IPS-18c (cell line): ENCODE results near the gene MARCHF5.

Source experiments
- H3K4me3 ChIP-seq: 2 replicates; pipeline ENCODE4 v1.7.0; 2013; ENCODE audit warnings: low read depth, mild to moderate bottlenecking, low read length, moderate library complexity; ENCODE audit not compliant: insufficient read depth
- H3K9me3 ChIP-seq: one replicate; pipeline ENCODE4 v1.6.1; 2013; ENCODE audit warnings: mild to moderate bottlenecking, low read length, moderate library complexity; ENCODE audit not compliant: control insufficient read depth, insufficient read depth

Gene MARCHF5, protein sequence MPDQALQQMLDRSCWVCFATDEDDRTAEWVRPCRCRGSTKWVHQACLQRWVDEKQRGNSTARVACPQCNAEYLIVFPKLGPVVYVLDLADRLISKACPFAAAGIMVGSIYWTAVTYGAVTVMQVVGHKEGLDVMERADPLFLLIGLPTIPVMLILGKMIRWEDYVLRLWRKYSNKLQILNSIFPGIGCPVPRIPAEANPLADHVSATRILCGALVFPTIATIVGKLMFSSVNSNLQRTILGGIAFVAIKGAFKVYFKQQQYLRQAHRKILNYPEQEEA

DNA sequence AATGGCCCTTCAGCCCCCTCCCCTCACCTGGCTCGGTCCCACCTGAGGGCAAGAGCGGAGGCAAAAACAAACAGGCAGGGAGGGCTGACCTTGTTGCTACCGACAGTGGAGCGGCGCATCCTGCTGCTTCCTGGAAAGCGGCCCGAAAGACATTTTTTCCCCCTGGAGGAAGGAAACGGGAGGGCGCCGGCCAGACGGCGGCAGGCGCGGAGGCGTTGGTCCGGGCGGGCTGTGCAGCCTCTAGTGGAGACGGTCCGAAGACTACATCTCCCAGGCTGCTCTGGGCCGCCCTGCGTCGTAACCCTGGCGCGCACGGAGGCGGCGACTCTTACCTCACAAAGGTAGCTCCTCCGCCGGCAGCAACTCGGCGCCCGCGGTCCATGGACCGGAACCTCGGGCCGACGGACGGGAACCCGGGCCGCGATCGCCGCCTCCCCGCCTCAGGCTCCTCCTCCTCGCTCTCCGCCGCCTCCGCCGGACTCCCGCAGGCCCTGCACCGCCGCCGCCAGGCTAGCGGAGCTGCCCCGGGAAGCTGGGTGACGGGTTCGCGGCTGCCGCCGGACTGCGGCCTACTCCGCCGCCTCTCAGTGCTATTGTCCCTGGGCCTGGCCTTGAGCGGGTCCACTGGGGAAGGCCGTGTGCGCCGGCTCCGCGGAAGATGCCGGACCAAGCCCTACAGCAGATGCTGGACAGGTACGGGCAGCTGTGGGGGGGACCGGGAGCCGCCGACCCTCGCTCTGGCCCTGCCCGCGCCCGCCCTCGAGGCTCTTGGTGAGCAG lies at the start of gene MARCHF5, which contains the start of gene CPEB3:
TSS of gene MARCHF5 (plus strand) at position 331 of the 779 bp plus-strand sequence. CDS start at position 659, 328 bp downstream.
TSS of gene CPEB3 (minus strand) at position 242 of the 779 bp plus-strand sequence. CDS start 50,728 bp downstream, outside the sequence.
- Histone ChIP-seq H3K4me3 (peak within 1 kb of the TSS; percentile 98), H3K9me3 (no peaks in the 10 kb centered on the region)

DNA sequence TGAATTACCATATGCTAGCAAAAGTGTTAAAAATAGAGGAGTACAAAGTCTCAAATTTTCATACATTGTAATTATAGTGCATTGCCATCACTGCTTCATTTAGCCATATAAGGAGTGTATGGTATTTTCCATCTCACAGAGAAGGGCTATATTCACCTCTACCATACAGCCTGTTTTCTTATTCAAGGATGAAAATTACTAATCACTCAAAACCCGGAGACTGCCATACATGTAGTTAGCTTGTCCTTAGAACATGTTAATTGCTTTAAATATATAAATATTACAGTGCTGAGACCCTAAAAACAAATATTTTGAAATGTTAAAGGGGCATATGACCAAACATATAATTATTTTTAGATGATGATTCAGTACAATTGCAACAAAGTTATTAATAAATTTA lies 49.5 kb upstream of the MARCHF5 start:
- no peak overlapping the region; the same call in 1 of the 2 replicates for H3K4me3 ChIP-seq
- H3K9me3 ChIP-seq, result peaks cover 2% of the 10 kb centered on the region

DNA sequence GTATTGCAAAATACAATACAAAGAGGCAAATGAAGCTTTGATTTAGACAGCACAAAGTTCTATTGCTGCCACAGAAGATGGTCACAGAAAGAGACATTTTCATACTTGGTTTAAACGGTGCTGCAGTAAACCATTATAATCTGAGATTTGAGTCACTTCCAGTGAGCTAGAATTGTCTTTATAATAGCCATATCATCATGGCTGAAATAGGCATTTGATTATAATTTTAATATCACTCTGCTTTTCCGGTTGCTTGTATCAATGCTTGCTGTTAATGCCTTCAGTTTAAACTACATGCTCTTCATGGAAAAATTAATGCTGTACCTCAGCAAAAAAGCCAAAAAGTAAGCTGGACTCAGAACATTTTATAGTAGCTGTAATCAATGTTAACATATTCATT lies 48.6 kb upstream of the MARCHF5 start:
- H3K9me3 ChIP-seq, result peaks cover 2% of the 10 kb centered on the region
- H3K4me3 ChIP-seq, result no peak overlapping the region

DNA sequence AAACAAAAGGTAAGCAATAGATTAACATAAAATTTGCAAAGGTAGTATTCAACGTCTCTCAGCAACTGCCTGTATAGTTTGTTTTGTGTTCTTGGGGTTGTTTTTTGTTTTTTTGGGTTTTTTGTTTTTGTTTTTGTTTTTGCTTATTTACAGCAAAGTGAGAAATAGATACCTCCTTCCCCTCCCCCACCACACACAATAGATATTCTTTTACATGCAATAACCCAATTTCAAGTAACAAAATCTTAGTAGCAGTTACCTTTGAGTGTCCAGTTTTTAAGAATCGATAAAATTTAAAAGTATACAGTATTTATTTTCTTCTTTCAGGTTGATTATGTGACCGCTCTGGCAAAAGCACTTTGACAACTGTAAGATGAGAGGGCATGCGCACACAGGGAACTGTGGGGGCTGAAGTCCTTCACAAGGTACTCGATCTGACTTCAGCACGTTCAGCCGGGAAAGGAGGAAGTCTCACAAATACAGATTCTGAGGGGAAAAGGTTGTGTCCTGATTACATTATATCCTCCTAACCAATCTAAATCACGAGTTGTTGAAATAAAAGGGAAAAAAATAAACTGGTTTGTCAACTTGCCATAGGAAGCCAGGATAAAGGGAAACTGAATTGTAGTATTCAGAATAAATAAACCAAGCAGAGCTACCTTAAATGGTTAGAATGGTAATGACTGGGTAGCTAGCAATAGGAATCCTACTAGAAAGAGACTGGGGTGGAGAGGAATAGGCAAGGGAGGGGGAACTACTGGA lies 47.9 kb upstream of the MARCHF5 start:
- H3K9me3 ChIP-seq, result peaks cover 2% of the 10 kb centered on the region
- no peak overlapping the region for H3K4me3 ChIP-seq

DNA sequence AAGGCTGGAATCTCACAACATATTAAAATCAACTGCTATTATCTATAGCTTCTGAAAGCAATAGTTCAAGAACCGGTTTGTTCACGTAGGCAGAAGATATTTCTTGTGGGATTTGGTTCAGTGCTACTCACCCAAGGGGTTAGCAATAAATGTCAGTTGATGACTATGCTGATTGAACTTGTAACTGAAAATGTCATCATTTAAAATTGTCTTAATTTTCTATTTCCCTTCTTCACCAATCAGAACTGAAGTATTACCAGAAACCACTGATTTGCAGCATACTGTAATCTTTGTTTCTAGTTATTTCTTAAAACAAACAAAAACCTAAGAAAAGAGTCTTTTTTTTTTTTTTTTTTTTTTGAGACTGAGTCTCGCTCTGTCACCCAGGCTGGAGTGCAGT lies 46.2 kb upstream of the MARCHF5 start:
- no peak overlapping the region for H3K4me3 ChIP-seq
- peaks cover 2% of the 10 kb centered on the region for H3K9me3 ChIP-seq

DNA sequence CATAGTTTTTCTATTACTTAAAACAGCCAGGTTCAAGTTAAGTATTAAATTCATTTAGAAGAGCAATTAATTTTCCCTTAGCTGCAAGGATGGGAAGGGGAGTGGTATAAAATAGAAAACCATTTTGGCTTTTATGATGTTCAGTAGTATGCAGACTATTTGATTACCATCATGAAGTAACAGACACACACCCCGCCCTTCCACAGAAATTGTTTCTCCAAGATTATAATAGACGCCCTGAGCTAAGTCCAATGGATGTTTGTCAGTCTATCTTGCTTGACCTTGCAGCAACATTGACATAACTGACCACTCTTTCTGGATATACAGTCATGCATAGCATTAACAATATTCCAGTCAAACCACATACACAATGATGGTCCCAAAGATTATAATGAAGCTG lies 42.4 kb upstream of the MARCHF5 start:
- Histone ChIP-seq H3K9me3 (peaks cover 2% of the 10 kb centered on the region), H3K4me3 (no peak overlapping the region)

DNA sequence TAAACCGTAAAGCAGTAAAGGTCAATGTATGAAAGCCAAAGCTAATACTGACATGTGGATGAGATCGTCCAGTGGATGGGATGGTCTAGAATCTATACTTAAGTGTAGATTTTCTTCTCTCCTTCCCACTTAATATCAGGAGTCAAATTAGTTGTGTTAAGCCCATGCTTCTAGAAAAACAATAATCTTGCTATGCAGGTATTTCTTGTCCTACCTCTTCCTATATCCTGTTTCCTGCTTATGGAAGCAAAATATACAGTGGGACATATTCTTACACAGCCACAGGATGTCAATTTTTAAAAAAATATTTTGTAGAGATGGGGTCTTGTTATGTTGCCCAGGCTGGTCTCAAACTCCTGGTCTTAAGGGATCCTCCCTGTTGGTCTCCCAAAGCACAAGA lies 27.6 kb upstream of the MARCHF5 start:
- H3K4me3 ChIP-seq, result no peak overlapping the region
- H3K9me3 ChIP-seq, result no peaks in the 10 kb centered on the region

DNA sequence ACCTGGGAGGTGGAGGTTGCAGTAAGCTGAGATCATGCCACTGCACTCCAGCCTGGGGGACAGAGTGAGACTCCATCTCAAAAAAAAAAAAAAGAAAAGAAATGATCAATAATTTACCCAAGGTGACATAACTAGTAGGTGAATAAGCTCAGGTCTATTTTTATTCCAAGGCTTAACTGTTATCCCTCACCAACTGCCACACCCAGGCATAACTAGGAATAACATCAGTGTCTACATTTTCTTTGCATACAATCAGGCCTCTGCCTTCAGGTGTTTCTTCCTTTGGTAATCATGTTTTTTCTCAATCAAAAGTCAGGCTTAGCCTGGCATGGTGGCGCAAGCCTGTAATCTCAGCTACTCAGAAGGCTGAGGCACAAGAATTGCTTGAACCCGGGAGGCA lies 26.7 kb upstream of the MARCHF5 start:
- H3K9me3 ChIP-seq, result no peaks in the 10 kb centered on the region
- no peak overlapping the region for H3K4me3 ChIP-seq

DNA sequence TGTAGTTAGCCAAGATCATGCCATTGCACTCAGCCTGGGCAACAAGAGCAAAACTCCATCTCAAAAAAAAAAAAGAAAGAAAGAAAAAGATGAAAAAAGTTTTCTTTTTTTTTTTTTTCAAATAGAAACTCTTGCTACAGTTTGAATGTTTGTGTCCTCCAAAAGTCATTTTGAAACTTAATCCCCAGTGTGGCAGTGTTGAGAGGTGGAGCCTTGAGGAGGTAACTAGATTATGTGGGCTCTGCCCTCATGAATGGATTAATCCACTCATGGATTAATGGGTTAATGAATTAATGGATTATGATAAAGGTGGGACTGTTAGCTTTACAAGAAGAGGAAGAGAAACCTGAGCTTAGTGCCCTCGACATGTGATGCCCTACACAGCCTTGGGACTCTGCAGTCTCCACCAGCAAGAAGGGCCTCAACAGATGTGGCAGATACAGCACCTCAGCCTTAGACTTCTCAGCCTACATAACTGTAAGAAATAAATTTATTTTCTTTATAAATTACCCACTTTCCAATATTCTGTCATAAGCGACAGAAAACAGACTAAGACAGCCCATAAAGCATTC lies 25.2 kb upstream of the MARCHF5 start:
- no peak overlapping the region for H3K4me3 ChIP-seq
- H3K9me3 ChIP-seq, result no peaks in the 10 kb centered on the region

DNA sequence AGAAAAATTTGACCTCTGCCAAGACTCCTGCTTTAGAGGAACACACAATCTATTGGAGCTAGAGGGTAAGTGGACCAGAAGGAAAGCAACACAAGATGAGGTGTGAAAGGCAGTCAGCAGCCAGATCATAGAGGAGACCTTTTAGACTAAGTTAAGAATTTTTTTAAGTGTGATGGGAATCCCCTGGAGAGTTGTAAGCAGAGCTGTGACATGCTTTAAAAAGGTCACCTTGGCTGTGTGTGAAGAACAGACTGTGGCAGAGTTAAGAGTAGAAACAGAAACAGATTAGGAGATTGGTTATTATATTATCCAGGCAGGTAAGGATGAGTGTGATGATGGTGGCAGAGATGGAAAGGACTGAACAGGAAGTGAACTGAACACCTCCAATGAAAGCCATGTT lies 23.6 kb upstream of the MARCHF5 start:
- H3K4me3 ChIP-seq, result no peak overlapping the region
- H3K9me3 ChIP-seq, result no peaks in the 10 kb centered on the region

DNA sequence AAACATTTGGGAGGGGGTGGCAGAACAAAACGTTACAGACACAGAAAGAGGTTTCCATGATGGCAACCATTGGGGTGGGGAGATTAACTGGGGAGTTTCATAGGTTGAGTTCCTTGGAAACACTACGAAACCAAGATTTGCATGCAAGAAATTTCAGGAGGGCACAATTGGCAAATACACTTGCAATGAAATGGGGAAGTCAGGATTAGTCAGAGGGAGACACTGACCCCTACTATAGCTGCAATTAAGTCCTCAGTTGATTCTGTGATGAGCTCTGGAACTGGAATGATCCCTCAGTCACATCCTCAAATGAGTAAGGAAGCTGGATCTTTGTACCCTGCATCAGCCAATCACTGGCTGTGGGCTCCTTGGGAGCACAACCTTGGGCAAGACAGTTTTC lies 22.2 kb upstream of the MARCHF5 start:
- no peaks in the 10 kb centered on the region for H3K9me3 ChIP-seq
- no peak overlapping the region for H3K4me3 ChIP-seq

DNA sequence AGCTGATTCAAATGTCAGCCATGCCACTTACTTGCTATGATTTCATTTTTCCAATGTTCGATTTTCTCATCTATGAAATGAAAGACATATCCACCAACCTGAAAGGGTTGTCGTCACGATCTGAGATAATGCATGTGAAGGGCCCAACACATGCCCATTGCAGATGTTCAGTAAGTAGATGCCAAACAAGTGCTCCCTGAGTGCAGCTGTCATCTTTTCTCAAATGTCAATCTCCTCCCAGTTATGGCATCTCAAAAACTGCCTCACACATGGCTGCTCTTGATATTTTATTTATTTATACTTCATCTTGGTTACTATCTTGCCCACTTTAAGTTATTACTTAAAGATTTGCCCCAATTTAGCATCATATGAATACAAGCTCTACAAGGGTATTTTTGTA lies 16.9 kb upstream of the MARCHF5 start:
- Histone ChIP-seq H3K9me3 (no peaks in the 10 kb centered on the region), H3K4me3 (no peak overlapping the region)

DNA sequence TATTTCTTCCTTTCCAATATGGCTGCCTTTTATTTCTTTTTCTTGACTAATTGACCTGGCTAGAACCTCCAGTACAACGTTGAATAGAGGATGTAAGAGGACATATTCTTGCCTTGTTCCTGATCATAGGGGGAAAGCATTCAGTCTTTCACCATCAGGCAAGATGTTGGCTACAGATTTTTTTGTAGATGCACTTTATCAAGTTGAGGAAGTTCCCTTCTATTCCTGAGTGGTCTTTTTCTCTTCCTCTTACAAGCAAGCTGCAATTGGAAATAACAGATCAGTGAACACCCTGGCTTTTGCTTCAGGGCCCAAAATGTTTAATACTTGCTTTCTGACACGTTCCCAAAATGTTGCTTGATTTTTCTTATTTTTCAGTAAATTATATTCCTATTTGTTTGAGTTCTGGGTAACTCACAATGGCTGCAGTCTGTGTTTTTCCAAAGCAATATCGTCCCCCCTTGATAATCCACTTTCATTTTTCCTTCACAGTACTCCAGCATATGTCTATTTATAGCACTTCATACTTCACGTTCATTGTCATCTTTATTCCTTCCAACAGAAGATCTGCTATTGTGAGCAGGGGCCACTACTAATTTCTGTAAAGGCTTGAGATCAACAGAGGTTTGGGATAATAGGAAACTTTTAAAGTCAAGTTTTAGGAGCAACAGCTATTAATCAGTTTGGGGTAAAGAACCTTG lies 11.8 kb upstream of the MARCHF5 start:
- no peaks in the 10 kb centered on the region for H3K9me3 ChIP-seq
- no peak overlapping the region for H3K4me3 ChIP-seq

DNA sequence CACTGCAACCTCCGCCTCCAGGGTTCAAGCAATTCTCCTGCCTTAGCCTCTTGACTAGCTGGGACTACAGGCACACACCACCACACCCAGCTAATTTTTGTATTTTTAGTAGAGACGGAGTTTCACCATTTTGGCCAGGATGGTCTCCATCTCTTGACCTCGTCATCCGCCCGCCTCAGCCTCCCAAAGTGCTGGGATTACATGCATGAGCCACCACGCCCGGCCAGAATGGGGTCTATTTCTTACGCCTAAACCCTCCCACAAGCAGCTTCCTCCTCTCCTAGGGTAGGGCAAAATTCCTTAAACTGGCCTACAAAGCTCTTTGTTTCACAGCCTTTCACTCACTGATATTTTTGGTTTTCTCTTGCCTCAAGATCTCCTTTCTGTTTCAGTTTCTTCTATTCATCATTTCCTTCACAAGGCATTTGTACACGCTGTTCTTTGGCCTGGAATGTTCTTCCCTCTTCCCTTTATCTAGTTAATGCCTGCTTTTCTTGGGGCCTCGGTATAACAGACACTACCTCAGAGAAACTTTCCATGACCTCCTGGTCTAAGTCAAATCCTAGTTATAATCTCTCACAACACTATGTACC lies 6.8 kb upstream of the MARCHF5 start:
- no peak overlapping the region for H3K4me3 ChIP-seq
- H3K9me3 ChIP-seq, result no peaks in the 10 kb centered on the region

DNA sequence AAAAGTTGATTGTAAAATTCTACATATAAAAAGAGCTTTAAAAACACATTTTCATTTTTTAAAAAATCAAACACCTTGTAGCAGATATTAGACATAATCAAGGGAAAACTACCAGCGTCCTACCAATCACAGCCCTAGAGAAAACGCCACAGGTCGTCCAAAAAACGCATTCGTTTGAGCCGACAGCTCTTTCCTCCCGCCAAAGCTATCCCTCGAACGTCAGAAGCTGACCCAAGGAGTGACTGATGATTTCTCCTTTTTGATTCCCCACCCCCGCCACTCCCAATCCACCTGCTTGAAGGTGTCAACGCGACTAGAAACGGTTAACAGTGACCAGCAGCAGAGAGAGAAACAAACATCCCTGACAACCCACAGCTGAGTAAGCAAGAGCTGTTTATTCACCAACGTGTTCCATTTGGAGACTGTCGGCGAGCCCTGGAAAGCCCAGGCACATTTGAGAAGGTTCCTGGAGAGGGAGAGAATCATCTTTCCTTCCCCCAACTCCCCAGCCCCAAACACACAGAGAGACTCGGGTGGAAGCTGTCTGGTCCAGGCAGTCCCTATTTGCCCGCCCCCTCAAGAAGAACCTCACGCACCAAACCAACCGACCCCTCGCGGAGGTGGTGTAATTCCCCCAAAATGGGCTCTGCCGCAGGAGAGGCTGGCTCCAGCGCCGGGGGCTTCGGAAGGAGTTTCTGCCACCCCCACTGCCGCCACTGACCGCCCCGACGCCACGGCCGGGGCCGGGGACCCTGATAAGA lies 711 bp upstream of the MARCHF5 start:
- H3K4me3 ChIP-seq, result peak overlapping the region; percentile 98
- H3K9me3 ChIP-seq, result no peaks in the 10 kb centered on the region

DNA sequence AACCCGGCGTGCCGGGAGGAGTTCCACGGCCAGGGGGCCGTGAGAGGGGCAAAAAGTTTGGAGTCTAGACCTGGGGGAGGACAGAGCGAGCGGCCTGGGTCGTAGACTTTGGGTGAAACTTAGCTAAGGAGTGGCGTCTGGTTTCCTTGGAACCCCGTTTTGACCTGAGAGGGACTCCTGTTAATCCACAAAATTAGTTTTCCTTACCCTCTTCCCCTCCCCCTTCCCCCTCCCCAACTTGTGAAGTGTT lies 574 bp downstream of the MARCHF5 start:
- peak overlapping the region; percentile 98 for H3K4me3 ChIP-seq
- no peaks in the 10 kb centered on the region for H3K9me3 ChIP-seq
